Measurements from ENCODE around the gene AKT1S1. TPM values are rescaled to one million over a fixed set of nuclear protein-coding genes. Genes with fewer than 3 reads are reported as not detected.

The AKT1S1 gene
- total and polyA plus RNA-seq, 2 of the 13 experiments (the other 11 are each of a cell fraction or from before 2014, with no cell fraction given) = 13.5 to 27.8 TPM

- TF ChIP-seq EP300 (IDR thresholded peaks at IDR 0.05; ENCODE audit: low read depth in 2 of 2, low read length in 2 of 2) (peak; percentile 13 to 43; a peak in 1 of 4 replicates), EP300 (CRISPR knock-in tag; IDR thresholded peaks at IDR 0.05; ENCODE audit: borderline replicate concordance) (no peak), ZNF724P (CRISPR knock-in tag; IDR thresholded peaks at IDR 0.05; ENCODE audit: borderline replicate concordance) (no peak; the same call in 1 of the 2 replicates), HES4 (CRISPR knock-in tag; IDR thresholded peaks at IDR 0.05; ENCODE audit: borderline replicate concordance) (peak; percentile 94; the same call in 1 of the 2 replicates), FLYWCH1 (CRISPR knock-in tag; IDR thresholded peaks at IDR 0.05) (no peak), FOXO1 (CRISPR knock-in tag; IDR thresholded peaks at IDR 0.05) (0 out of 2 replicates have a peak, but pooled peaks have one; percentile 11), ZNF800 (CRISPR knock-in tag; IDR thresholded peaks at IDR 0.05) (peak; percentile 72; the same call in 1 of the 2 replicates), HDAC6 (IDR thresholded peaks at IDR 0.05; ENCODE audit: low read depth, low read length) (no peak), PHF21A (CRISPR knock-in tag; IDR thresholded peaks at IDR 0.05) (no peak), E2F2 (CRISPR knock-in tag; IDR thresholded peaks at IDR 0.05; ENCODE audit: borderline replicate concordance) (no peak), KDM5A (IDR thresholded peaks at IDR 0.05; ENCODE audit: borderline replicate concordance, low read length) (peak; percentile 92), TCF12 (IDR thresholded peaks at IDR 0.05) (no peak), TCF12 (CRISPR knock-in tag; IDR thresholded peaks at IDR 0.05) (peak; percentile 70; the same call in 1 of the 2 replicates), CAMTA2 (CRISPR knock-in tag; IDR thresholded peaks at IDR 0.05; ENCODE audit: borderline replicate concordance) (peak; percentile 75; the same call in 1 of the 2 replicates), SMAD9 (CRISPR knock-in tag; IDR thresholded peaks at IDR 0.05) (0 out of 2 replicates have a peak, but pooled peaks have one; percentile 20), CHCHD3 (CRISPR knock-in tag; IDR thresholded peaks at IDR 0.05) (no peak; the same call in 1 of the 2 replicates), AKNA (CRISPR knock-in tag; IDR thresholded peaks at IDR 0.05; ENCODE audit: borderline replicate concordance) (no peak), MBD4 (IDR thresholded peaks at IDR 0.05; ENCODE audit: borderline replicate concordance, low read length) (no peak), ZNF580 (CRISPR knock-in tag; IDR thresholded peaks at IDR 0.05; ENCODE audit: borderline replicate concordance, low read depth) (peak; percentile 54; the same call in 1 of the 2 replicates), MAFG (CRISPR knock-in tag; IDR thresholded peaks at IDR 0.05) (no peak), KLF6 (CRISPR knock-in tag; IDR thresholded peaks at IDR 0.05) (no peak)
Measured at GRCh38 chr19:49866933-49867782, 10.0 kb downstream of the AKT1S1 start, which contains the start of gene PNKP (continued).
